ENCODE data around the gene ETV3L.

DNA sequence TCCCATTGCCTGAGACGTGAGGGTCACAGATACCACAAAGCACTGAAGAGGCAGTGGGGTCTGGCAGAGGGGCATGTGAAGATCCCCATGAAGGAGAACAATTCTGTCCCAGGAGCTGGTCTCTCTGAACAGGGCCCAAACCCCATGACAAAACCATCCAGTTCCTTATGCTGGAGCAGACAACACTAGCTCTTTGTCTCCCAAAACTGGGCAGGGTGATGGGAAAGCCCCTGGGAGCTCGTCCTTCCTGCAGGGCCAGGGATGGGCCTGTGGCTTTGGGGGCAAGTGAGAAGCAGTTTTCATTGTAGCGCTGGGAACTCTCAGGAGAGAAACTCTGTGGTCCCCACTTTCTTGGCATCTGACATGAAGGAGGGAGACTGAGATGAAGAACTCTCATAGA is 8.8 kb downstream of the ETV3L start:
- no peak for TF ChIP-seq POLR2A (IDR thresholded peaks at IDR 0.05)
- TF ChIP-seq, protein P1, sequence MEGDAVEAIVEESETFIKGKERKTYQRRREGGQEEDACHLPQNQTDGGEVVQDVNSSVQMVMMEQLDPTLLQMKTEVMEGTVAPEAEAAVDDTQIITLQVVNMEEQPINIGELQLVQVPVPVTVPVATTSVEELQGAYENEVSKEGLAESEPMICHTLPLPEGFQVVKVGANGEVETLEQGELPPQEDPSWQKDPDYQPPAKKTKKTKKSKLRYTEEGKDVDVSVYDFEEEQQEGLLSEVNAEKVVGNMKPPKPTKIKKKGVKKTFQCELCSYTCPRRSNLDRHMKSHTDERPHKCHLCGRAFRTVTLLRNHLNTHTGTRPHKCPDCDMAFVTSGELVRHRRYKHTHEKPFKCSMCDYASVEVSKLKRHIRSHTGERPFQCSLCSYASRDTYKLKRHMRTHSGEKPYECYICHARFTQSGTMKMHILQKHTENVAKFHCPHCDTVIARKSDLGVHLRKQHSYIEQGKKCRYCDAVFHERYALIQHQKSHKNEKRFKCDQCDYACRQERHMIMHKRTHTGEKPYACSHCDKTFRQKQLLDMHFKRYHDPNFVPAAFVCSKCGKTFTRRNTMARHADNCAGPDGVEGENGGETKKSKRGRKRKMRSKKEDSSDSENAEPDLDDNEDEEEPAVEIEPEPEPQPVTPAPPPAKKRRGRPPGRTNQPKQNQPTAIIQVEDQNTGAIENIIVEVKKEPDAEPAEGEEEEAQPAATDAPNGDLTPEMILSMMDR (IDR thresholded peaks at IDR 0.05): no peak
